NCI-H524 treated with DMSO at 0.1 percent for 48 hours (cell line): ENCODE results near the gene MRPL34.

Experiments used
- DNase-seq: peaks from one replicate; lab custom pipeline; 2025; lab: John Stamatoyannopoulos, UW

Gene MRPL34

GRCh38 chr19:17341386-17341785, 35.7 kb downstream of the MRPL34 start:
- no peak for DNase-seq

- DNase-seq = no peak
Measured at GRCh38 chr19:17341845-17342244, 36.2 kb downstream of the MRPL34 start.

- DNase-seq = no peak
Measured at GRCh38 chr19:17346109-17346671, 40.5 kb downstream of the MRPL34 start.

GRCh38 chr19:17347361-17347760, 41.7 kb downstream of the MRPL34 start:
- DNase-seq = no peak

GRCh38 chr19:17347877-17348276, 42.2 kb downstream of the MRPL34 start:
- no peak for DNase-seq

- no peak for DNase-seq
Measured at GRCh38 chr19:17348700-17349099, 43.0 kb downstream of the MRPL34 start.

GRCh38 chr19:17351815-17352435, 46.3 kb downstream of the MRPL34 start:
- no peak for DNase-seq

GRCh38 chr19:17352608-17353280, 47.1 kb downstream of the MRPL34 start:
- no peak for DNase-seq

- no peak for DNase-seq
Measured at GRCh38 chr19:17353386-17353785, 47.7 kb downstream of the MRPL34 start.
